Left renal pelvis (tissue), 4 donors: Measurements from ENCODE around the gene ALG14. TPM values are rescaled to one million over a fixed set of nuclear protein-coding genes. Genes with fewer than 3 reads are reported as not detected.
"Not testable (repeated sequence)": the region's sequence is repeated elsewhere in the genome, so short reads cannot be mapped to it uniquely, and the experiment has no call there.

Experiments used
- DNase-seq, 4 donors: peaks; one replicate each; pipeline ENCODE4 v3.0.0-alpha.2; 2013; ENCODE audit warnings: low read depth in 4 of 4, low spot score in 3 of 4
- polyA plus RNA-seq, 4 donors: library from polyadenylated mRNA; unstranded; fragments of 120-200 nt; gene quantifications; one replicate each; pipeline ENCODE4 v1.2.1, GENCODE V29; 2013; ENCODE audit not compliant: insufficient read length in 4 of 4

ALG14 gene
- polyA plus RNA-seq, 4 donors, result 11.0 to 18.1 (median 13.3) TPM

DNA sequence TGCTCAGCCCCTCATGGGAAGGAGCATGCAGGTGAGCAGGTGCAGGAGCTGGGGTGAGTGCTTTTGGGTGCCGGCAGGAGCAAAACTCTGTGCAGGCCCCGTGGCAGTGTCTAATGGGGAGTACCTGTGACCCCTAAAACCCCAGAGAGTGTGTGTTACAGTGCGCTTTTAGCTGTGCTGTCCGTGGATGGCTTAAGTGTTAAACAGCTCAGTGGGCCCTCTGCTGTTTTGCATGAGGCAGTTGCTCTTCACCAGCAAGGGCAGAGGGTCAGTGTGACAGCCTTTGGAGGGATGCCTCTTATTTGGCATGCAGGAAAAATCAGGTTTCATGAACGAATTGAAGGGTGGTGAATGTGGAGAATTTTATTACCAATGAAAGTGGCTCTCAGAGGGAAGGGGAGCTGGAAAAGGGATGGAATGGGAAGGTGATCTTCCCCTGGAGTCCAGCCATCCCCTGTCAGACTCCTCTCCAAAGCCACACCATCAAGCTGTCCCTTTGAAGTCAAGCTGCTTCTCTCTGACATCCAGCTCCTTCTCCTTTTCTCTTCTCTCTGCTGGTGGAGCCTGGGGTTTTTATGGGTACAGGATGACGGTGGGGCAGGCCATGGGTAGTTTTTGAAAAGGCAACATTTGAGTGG is 17.0 kb upstream of the ALG14 start:
- no peak for DNase-seq

DNA sequence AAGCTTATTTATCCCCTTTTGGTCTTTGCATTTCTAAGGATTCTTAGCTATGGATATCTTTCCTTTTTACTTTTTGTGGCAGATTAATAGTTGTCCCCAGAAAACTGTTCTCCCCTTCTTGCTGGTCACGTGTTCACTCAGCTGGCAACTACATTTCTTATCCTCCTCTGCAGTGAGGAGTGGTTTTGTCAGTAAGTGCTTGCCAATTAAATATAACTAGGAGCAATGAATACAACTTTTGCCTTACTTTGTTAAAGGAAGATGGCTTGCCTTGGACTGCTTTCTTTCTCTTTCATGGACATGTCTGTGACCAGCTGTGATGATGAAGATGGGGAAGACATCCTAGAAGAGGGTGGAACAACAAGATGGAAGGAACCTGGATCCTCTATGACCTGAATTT is 15.6 kb upstream of the ALG14 start:
- DNase-seq, result no peak

DNA sequence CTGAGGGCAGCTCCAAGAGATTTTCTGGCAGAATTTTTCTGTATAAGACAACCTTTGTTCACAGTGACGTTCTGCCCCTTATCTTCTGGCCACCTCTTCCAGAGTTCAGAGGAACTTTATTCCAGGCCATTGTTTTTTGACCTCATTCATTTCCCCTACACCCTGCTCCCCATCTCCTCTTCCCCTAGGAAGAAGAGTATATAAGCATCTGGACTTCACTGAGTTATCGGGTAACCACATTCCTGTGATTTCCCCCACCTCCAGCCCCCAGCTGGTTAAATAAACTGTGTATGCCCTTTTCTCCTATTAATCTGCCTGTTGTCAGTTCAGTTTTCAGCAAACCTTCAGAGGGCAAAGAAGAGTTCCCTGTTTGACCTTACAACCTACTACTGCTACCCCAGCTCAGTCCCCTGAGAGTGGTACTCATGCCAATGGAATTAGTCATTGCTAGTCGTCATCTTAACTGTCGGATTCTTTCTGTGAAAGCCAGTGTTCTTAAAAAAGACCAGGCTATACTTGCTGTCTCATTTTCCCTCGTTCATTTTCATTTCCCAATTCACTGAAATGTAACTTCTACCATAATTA is 14.3 kb upstream of the ALG14 start:
- no peak for DNase-seq

DNA sequence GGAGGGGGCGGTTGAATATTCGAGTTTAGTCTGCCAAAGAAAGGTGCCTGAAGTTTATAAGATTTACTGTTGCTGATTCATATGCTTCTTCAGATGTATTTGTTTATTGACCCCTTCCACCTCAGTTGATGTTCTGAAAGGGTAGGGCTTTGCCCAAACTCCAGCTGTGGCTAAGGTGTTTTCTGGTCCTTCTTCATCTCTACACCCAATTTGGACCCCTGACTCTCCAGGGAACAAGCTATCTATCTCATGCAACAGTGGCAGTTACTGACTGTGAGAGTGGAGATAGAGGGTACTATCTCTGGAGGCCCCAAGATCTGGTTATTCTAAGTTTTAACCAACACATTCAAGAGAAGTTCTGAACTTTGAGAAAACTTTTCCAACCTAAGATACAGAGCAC is 12.6 kb upstream of the ALG14 start:
- DNase-seq, result no peak

- DNase-seq, result no peak
Observed at GRCh38 chr1:95084317-95085176, 11.8 kb upstream of the ALG14 start.

DNA sequence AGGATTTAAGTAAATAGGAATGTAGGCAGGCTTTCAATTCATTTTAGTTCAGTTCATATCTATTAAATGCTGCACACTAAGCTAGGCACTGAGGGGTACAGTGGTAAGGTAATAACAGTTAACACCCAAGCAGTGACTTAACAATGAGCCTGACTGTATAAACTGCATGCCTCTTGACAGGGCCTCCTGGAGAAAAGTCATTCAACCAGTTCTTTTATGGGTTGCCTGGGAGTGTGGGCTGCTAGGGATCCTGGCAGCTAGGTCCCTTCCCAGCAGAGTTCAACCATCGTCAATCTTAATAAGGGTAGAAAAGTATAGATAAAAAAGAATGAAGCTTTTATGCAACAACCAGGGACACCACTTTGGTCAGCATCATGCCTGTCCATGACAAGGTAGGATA is 8.1 kb upstream of the ALG14 start:
- no peak for DNase-seq

DNA sequence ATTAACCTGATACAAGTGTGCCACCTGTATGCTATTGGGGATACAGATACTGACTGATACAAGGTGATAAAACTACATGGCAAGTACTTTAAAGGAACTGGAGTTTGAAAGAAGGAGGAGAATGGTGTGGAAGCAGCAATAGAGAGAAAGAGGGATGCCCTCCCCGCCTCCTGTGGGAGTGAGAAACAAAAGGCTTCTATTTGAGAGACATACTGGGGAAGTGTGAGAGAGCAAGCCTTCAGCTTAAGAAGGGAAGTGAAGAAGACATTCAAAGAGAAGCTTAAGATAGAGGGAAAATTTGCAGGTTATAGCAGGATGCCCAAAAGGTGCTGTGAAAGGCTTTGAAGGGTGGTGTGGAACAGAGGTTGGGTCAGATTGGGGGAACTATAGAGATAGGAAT is 7.7 kb upstream of the ALG14 start:
- DNase-seq, result no peak

DNA sequence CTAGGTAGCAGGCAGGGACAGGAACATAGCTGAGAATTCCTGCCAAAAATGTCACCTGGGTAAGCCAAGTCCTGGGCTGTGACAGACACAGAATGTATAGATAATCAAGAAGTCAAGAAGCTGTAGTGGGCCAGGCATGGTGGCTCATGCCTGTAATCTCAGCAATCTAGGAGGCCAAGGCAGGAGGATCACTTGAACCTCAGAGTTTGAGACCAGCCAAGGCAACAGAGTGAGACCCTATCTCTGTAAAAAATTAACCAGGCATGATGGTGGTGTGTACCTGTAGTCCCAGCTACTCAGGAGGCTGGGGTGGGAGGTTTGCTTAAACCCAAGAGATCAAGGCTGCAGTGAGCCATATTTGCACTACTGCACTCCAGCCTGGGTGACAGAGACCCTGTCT is 3.3 kb upstream of the ALG14 start:
- DNase-seq, result no peak

DNA sequence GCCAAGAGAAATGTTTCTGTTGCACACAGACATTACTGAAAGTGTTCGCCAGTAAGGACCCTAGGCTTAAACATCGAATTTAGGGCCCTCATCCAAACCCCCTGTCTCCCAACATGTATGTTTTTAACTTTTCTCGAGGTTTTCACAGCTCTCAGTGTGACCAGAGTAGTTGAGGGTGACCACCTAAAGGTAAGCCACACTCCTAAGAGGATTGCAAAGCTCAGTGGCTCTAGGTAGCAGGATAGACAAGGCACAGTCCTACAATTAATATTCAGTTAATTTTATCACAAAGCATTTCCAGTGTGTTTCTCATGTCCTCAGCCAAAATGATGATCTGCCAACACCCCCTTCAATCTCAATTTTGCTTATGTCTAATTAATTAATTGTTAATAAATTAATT is 695 bp upstream of the ALG14 start:
- no peak for DNase-seq

DNA sequence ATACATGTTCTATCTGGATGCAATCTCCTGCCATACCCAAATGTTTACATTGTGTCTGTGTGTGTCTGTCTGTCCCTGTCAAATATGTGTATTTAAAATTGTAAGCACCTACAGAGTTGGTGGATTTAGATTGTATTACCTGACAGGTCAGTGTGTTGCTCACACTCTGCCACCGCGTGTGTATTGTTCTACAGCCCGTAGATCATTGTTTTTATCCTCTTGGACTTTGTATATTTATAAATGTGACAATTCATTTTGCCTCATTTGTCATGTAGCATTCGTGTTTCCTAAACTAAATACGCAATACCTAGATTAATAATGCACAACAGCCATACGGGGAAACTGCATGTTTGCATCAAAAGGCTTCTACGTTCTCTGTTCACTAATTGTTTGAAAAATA is 634 bp downstream of the ALG14 start:
- DNase-seq, result no peak

DNA sequence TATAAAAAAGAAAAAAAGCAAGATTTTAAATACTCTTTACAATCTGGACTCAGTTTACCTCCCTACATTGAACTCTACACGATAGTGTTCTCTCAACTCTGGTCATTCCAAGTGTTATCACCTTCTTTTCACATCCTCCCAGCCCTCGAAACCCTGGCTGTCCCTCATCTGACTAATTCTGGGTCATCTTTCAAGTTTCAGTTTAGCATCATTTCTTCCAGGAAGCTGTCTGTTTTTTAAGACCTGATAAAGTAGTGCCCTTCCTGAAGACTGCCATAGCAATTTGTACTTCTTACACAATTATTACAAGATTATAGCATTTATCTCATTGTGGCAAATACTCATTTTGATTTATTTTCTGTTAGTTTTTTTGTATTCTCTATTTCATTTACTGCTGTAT is 1.2 kb downstream of the ALG14 start:
- no peak for DNase-seq

- no peak for DNase-seq
Observed at GRCh38 chr1:95069710-95070093, 3.0 kb downstream of the ALG14 start.

DNA sequence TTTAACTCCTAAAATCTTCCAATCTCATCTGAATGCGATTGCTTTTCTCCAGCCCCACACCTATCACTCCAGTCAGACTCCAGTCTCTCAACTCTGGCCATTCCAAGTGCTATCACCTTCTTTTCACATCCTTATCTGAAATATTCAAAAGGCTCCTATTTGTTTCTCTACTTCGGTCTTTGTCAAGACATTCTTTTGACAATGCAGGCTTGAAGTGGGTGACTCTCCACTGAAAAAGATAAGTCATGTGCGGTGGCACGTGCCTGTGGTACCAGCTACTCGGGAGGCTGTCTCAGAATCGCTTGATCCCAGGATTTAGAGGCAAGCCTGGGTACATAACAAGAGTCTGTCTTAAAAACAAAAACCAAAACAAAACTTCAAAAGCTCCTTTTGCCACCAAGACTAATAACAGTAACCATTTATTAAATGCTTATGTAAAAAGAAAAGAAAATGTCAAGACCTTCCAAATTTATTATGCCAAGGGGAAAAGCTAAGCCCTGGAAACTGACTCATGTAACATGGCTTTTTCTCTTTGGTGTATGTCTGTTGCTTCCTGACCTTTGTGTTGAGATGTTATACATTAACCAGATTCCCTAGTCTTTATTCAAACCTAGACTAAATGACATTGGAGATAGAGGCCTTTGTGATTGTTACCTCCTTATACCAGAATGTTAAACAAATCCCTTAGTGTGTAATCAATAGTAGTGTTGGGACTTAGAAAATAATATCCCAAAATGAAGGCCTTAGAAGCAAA is 3.6 kb downstream of the ALG14 start:
- DNase-seq, result no peak

DNA sequence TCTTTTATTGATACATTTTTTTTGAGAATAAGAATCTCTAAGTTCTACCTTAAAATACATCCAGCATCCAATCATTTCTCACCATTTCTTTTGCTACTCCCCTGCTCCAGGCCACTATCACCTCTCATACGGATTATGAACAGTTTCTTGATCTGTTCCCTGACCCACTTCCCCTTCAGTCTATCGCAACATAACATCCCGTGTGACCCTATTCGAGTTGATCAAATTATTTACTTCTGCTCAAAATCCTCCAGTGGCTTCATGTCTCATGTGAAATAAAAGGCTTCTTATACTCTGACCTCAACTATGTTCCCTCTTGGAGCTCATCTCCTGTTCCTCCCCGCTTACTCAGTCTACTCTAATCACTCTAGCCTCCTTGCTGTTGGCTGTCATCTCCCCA is 5.2 kb downstream of the ALG14 start:
- no peak for DNase-seq

DNA sequence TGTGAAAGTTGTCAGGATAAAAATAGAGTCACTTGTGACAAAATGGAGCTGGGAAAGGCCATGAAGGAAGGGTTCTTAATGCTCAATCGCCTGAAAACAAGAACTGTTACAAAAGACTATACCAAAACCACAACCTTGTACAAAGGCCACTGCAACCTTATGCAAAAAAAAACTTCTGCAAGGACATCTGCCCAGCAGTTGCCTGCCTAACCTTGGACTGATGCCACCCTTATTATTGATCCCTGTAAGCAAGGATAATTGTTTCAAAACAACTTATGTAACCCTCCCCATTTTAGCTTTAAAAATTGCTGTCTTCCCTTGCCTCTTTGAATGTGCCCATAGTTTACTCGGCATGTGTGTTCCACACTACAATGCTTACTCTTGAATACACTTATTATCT is 5.7 kb downstream of the ALG14 start:
- DNase-seq, result no peak

- DNase-seq, result no peak
Observed at GRCh38 chr1:95061445-95062006, 11.2 kb downstream of the ALG14 start.

DNA sequence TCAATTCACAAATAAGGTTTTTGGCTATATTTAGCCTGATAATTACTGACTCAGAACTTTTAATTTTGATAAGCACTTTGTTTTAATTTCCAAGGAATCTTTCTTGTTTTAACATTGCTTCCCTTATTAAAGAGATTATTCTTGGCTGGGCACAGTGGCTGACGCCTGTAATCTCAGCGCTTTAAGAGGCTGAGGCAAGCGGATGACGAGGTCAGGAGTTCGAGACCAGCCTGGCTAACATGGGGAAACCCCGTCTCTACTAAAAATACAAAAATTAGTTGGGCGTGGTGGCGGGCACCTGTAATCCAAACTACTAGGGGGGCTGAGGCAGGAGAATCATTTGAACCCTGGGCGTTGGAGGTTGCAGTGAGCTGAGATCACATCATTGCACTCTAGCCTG is 13.8 kb downstream of the ALG14 start:
- no peak for DNase-seq

GRCh38 chr1:95057351-95057750 is 15.4 kb downstream of the ALG14 start:
- no peak for DNase-seq

DNA sequence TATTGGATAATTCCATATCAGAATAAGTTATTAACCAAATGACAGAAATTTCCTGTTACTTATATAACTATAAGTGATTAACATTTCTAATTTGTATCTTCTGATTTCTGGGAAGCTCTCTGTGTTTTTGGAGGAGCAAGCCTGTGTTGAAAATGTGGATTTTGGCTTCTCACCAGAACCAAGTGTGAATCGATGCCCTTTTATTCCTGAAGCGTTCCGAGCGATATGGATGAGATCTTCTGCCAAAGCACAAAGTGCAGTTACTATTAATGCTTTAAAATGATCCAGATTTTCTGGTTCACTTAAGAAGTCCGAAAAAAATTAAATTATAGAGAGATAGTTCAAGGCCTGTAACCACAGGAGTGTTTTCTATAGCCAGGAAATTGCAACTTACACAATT is 22.8 kb downstream of the ALG14 start:
- no peak for DNase-seq

- no peak for DNase-seq
Observed at GRCh38 chr1:95048317-95048716, 24.4 kb downstream of the ALG14 start.

GRCh38 chr1:95047624-95048023 is 25.1 kb downstream of the ALG14 start:
- DNase-seq, result not testable (repeated sequence)
